Keratinocyte (primary cell): ENCODE measurements around the gene PTPRN2.

ENCODE experiments used
- EZH2 ChIP-seq: IDR thresholded peaks from one replicate; pipeline ENCODE4 v1.6.1; 2012; ENCODE audit warnings: inconsistent platforms, mild to moderate bottlenecking, low read length, moderate library complexity
- TF ChIP-seq, protein P1 (sequence below), 3 experiments: IDR thresholded peaks in 1 of 3; conservative IDR thresholded peaks in 1 of 3; optimal IDR thresholded peaks in 1 of 3; 2 replicates in 2 of 3; 3 replicates in 1 of 3; pipeline versions ENCODE3 to v1.5.1; 2011; ENCODE audit warnings: low read length in 3 of 3, mild to moderate bottlenecking in 3 of 3, moderate library complexity in 2 of 3, control low read depth in 1 of 3, inconsistent platforms in 1 of 3; ENCODE audit not compliant: insufficient read depth in 2 of 3; ENCODE audit errors: extremely low read depth in 1 of 3

DNA sequence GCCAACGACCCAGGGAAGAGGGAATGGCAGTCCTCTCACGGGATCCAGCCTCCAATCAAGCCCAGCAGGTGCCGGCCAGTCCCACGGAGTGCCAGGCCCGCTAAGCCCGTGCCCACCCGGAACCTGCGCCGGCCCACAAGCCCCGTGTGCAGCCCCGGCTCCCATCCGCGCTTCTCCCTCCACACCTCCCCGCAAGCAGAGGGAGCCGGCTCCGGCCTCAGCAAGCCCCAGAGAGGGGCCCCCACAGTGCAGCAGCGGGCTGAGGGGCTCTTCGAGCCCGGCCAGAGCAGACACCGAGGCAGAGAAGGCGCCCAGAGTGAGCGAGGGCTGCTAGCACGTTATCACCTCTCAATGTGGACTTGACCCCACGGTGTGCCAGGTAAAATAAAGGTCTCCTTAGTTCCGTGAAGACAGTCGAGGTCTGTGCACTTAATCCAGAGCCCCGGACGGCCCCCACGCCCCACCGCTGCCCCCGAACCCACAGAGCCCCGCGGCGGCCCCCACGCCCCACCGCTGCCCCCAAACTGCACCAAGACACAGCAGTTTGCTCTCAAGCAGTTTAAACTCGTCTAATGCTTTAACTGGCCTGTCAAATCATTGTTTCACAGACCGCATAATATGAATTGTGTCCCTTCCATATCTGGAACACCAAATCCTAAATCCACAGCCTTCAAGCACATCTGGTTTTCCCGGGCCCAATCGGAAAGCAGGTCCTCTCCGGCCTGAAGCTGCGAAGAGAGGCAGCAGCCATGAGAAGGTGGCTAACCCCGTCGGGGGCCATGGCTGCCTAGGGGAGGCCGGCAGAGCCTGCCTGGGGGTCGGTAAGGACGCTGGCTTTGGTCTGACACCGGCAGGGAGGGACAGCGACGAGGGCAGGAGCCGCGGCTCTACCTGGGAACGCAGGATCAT, 307.8 kb downstream of the PTPRN2 start:
- TF ChIP-seq, protein P1, sequence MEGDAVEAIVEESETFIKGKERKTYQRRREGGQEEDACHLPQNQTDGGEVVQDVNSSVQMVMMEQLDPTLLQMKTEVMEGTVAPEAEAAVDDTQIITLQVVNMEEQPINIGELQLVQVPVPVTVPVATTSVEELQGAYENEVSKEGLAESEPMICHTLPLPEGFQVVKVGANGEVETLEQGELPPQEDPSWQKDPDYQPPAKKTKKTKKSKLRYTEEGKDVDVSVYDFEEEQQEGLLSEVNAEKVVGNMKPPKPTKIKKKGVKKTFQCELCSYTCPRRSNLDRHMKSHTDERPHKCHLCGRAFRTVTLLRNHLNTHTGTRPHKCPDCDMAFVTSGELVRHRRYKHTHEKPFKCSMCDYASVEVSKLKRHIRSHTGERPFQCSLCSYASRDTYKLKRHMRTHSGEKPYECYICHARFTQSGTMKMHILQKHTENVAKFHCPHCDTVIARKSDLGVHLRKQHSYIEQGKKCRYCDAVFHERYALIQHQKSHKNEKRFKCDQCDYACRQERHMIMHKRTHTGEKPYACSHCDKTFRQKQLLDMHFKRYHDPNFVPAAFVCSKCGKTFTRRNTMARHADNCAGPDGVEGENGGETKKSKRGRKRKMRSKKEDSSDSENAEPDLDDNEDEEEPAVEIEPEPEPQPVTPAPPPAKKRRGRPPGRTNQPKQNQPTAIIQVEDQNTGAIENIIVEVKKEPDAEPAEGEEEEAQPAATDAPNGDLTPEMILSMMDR (optimal IDR thresholded peaks at IDR 0.05 in 1 of 3, IDR thresholded peaks at IDR 0.05 in 1 of 3, conservative IDR thresholded peaks at IDR 0.05 in 1 of 3; ENCODE audit: extremely low read depth in 1 of 3, insufficient read depth in 2 of 3, low read length in 3 of 3): no peak
- TF ChIP-seq EZH2: no peak
